Measurements from ENCODE around the gene VCP.

- TF ChIP-seq CTCF (IDR thresholded peaks at IDR 0.05) = no peak
- no peak for TF ChIP-seq EZH2 (IDR thresholded peaks at IDR 0.05)
- TF ChIP-seq EZH2phosphoT487 (IDR thresholded peaks at IDR 0.05) = no peak
Measured at GRCh38 chr9:35033101-35033500, 39.3 kb downstream of the VCP start.

Data from neural progenitor cell (in vitro differentiated cells).